Smooth muscle cell (in vitro differentiated cells): ENCODE data around the gene LRFN3. TPM values are rescaled to one million over a fixed set of nuclear protein-coding genes. Genes with fewer than 3 reads are reported as not detected.

Experiments
- DNase-seq: peaks from one replicate; lab custom pipeline; 2025; ENCODE audit not compliant: unreplicated experiment; lab: John Stamatoyannopoulos, UW
- H2AFZ ChIP-seq: fragments of 200-600 bp; sonication (generic); 2 replicates; pipeline ENCODE4 v1.6.0; 2016; ENCODE audit warnings: antibody characterized with exemption, low read depth, mild to moderate bottlenecking
- H3F3A ChIP-seq: fragments of 200-600 bp; sonication (generic); 2 replicates; pipeline ENCODE4 v1.6.0; 2017; ENCODE audit warnings: antibody characterized with exemption, low read depth
- H3K27ac ChIP-seq: fragments of 200-600 bp; sonication (generic); 2 replicates; pipeline ENCODE4 v1.5.1; 2016; ENCODE audit warnings: low read depth, mild to moderate bottlenecking
- H3K27me3 ChIP-seq: fragments of 200-600 bp; sonication (generic); 2 replicates; pipeline ENCODE4 v1.6.1; 2016; ENCODE audit warnings: low read depth, mild to moderate bottlenecking
- H3K36me3 ChIP-seq: fragments of 200-600 bp; sonication (generic); 2 replicates; pipeline ENCODE4 v1.5.1; 2016; ENCODE audit warnings: low read depth
- H3K4me1 ChIP-seq: fragments of 200-600 bp; sonication (generic); 2 replicates; pipeline ENCODE4 v1.5.1; 2016; ENCODE audit warnings: low read depth
- H3K4me2 ChIP-seq: fragments of 200-600 bp; sonication (generic); 2 replicates; pipeline ENCODE4 v1.6.0; 2016; ENCODE audit warnings: mild to moderate bottlenecking
- H3K4me3 ChIP-seq: fragments of 200-600 bp; sonication (generic); 2 replicates; pipeline ENCODE4 v1.5.1; 2016; ENCODE audit warnings: mild to moderate bottlenecking
- H3K79me2 ChIP-seq: fragments of 200-600 bp; sonication (generic); 2 replicates; pipeline ENCODE4 v1.6.0; 2016; ENCODE audit warnings: low read depth, mild to moderate bottlenecking
- H3K9ac ChIP-seq: fragments of 200-600 bp; sonication (generic); 2 replicates; pipeline ENCODE4 v1.6.0; 2016; ENCODE audit warnings: low read depth
- H3K9me3 ChIP-seq: fragments of 200-600 bp; sonication (generic); replicated peaks from 2 replicates; pipeline ENCODE4 v1.5.1; 2016; ENCODE audit warnings: low read depth
- H4K20me1 ChIP-seq: fragments of 200-600 bp; sonication (generic); 2 replicates; pipeline ENCODE4 v1.6.0; 2016; ENCODE audit warnings: low read depth
- CTCF ChIP-seq: fragments of 200-600 bp; sonication (generic); IDR thresholded peaks from 2 replicates; pipeline ENCODE4 v1.5.1; 2017; ENCODE audit warnings: borderline replicate concordance, mild to moderate bottlenecking, antibody characterized with exemption; ENCODE audit not compliant: insufficient read depth, poor library complexity, severe bottlenecking
- WGBS: methylation state at CpG from one replicate; pipeline ENCODE4 v1.1.7; 2016; ENCODE audit warnings: low lambda C conversion rate; 5-methylcytosine and 5-hydroxymethylcytosine counted together
- polyA plus RNA-seq: library from polyadenylated mRNA; unstranded; fragments of >200 nt; fragmentation: Nextera tagmentation; extraction: Ambion mirVana; gene quantifications from 2 replicates; pipeline ENCODE4 v1.2.1, GENCODE V29; 2016
- total RNA-seq: library from RNA; depleted of rRNA; stranded (reverse); fragments of >200 nt; gene quantifications from 2 replicates; pipeline ENCODE4 v1.2.3, GENCODE V29; 2014

LRFN3 gene
- total RNA-seq: 6.0 and 6.2 TPM in 2 replicates
- 15.3 and 15.5 TPM in 2 replicates for polyA plus RNA-seq

GRCh38 chr19:35935911-35936737 is at the start of gene LRFN3:
Gene LRFN3, plus strand, starts transcription at chr19:35936374. Its CDS starts 3,052 bp downstream, at chr19:35939426.
- H3K36me3 ChIP-seq: no peaks in the 10 kb centered on the region
- H3K27me3 ChIP-seq: no peaks in the 10 kb centered on the region
- H3K9ac ChIP-seq: peak within 1 kb of the TSS; percentile 83
- peaks cover 16% of the 10 kb centered on the region for H3K4me1 ChIP-seq
- DNase-seq: peak; percentile 39
- peak within 1 kb of the TSS; percentile 98 for H3K4me2 ChIP-seq
- H3K79me2 ChIP-seq: peaks cover 12% of the 10 kb centered on the region
- no peak for TF ChIP-seq CTCF
- H3K9me3 ChIP-seq: no peaks in the 10 kb centered on the region
- peak within 1 kb of the TSS; percentile 24 for H3K27ac ChIP-seq
- peak within 1 kb of the TSS; percentile 96 for H2AFZ ChIP-seq
- peaks cover under 1% of the 10 kb centered on the region for H3F3A ChIP-seq
- H4K20me1 ChIP-seq: peaks cover 22% of the 10 kb centered on the region
- H3K4me3 ChIP-seq: peak within 1 kb of the TSS; percentile 76
- WGBS: 8% methylated on average over 31 of the region's 68 CpGs

- 94% methylated on average over 5 of the region's 5 CpGs for WGBS
Measured at GRCh38 chr19:35887197-35887596, 49.0 kb upstream of the LRFN3 start.

GRCh38 chr19:35888398-35888797 is 47.8 kb upstream of the LRFN3 start:
- no peak overlapping the region for H3K4me2 ChIP-seq
- 97% methylated on average over 9 of the region's 9 CpGs for WGBS
- H3K27me3 ChIP-seq: no peaks in the 10 kb centered on the region
- no peaks in the 10 kb centered on the region for H3F3A ChIP-seq
- no peaks in the 10 kb centered on the region for H3K79me2 ChIP-seq
- H3K27ac ChIP-seq: no peak overlapping the region
- H3K36me3 ChIP-seq: no peaks in the 10 kb centered on the region
- DNase-seq: no peak
- H3K4me1 ChIP-seq: no peaks in the 10 kb centered on the region
- no peak overlapping the region for H3K9ac ChIP-seq
- no peak for TF ChIP-seq CTCF
- H3K4me3 ChIP-seq: no peak overlapping the region
- H2AFZ ChIP-seq: no peak overlapping the region
- no peaks in the 10 kb centered on the region for H3K9me3 ChIP-seq
- no peaks in the 10 kb centered on the region for H4K20me1 ChIP-seq

More at GRCh38 chr19:35887197-35887596, 49.0 kb upstream of the LRFN3 start:
- Histone ChIP-seq H3K27me3 (no peaks in the 10 kb centered on the region), H2AFZ (no peak overlapping the region), H3K9me3 (no peaks in the 10 kb centered on the region), H3F3A (no peaks in the 10 kb centered on the region), H3K9ac (no peak overlapping the region), H3K4me2 (no peak overlapping the region), H3K36me3 (no peaks in the 10 kb centered on the region), H3K79me2 (no peaks in the 10 kb centered on the region), H3K27ac (no peak overlapping the region), H3K4me3 (no peak overlapping the region), H3K4me1 (no peaks in the 10 kb centered on the region), H4K20me1 (no peaks in the 10 kb centered on the region)
- no peak for DNase-seq
- TF ChIP-seq CTCF: no peak
